NCI-H1105 treated with DMSO at 0.1 percent for 48 hours (cell line): ENCODE measurements around the gene HDAC9.
"Not testable (repeated sequence)": the region's sequence is repeated elsewhere in the genome, so short reads cannot be mapped to it uniquely, and the experiment has no call there.

Experiments
- DNase-seq: peaks from one replicate; lab custom pipeline; 2025; lab: John Stamatoyannopoulos, UW

The HDAC9 gene

DNA sequence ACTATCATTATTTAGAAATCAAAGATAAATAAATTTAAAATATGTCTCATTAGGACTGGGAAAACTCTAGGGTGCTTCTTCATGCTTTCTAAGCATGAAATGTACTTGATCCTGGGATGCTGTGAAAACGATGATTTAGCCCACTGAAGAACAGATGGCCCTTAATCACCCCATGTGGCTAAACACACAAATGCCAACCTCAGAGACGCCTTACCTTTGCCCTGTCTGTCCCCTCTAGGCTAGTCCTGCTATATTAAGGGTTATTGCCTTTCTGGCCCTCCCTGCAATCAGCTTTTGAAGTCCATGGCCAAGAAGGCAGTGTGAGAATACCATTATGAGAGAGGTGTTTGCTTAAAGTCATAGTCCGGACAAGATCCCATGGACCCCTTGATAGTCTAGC lies 404.7 kb downstream of the HDAC9 start:
- DNase-seq = no peak

DNA sequence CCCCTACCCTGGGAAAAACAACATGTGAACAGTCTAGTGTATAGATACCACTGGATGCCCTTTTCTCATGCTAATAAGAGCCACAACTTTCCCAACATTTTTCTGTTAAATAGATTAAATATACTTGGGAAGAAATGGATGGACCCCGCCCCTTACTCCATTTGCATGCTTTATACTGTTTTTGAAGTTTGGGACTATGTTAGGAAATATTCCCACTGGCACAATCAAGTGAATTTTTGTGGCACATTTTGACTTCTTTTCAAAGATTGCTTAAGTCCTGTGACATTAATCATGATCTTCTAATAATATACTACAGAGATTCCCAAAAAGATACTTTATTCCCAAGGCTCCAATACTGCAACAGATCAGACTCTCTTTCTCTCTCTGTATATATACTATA lies 405.3 kb downstream of the HDAC9 start:
- no peak for DNase-seq

DNA sequence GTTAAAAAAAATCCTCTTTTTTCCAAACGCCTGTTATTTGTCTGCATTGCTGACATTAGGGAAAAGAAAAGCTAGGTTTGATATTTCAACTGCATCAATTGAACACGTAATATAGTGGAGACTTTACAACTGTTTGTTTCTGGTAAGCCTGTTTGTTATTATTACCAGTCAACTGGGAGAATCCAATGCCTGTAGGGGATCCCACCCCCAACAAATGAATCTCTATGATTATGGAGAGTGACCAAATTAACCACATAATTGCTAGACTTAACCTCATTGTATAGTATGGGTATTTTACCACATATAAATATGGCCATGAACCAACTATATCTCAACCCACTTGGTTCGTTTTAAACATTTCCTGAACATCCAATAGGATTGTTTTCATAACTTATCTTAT lies 405.8 kb downstream of the HDAC9 start:
- DNase-seq = no peak

DNA sequence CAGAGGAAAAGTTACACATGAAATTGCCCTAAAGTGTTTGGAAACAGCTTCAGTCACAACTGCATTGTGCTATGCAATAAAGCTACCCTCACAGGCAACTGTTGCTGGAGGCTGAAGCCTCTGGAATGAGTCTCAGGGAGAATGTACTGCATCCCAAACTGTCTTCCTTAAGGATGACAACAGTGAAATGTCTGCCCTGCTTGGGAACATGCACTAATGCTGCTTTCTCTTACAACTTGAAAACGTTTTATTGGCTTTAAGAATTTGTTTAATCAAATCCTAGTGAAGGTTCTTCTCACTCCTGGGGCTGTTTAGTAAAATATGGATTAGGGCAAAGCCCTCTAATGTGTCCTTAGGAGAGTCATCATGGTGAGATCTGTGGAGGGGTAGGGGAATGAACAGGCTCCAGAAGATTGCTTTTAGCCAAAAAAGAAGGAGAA lies 406.5 kb downstream of the HDAC9 start:
- no peak for DNase-seq

DNA sequence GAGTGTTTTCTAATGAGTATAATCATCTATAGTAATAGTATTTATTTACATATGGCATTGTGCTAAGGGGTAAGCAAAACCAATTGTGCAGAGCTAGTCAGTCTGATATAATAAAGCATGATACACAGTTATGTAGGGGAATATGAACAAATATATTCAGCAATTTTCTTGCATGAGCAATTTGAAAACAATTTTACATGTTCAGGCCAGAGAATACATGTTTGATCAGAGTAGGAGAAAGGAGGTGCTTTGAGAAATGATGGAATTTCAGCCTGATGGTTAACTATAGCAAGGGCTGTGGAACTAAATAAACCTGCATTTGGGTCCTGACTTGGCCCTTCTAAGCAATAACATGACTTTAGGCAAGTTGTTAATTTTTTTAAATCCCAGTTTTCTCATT lies 407.3 kb downstream of the HDAC9 start:
- no peak for DNase-seq

DNA sequence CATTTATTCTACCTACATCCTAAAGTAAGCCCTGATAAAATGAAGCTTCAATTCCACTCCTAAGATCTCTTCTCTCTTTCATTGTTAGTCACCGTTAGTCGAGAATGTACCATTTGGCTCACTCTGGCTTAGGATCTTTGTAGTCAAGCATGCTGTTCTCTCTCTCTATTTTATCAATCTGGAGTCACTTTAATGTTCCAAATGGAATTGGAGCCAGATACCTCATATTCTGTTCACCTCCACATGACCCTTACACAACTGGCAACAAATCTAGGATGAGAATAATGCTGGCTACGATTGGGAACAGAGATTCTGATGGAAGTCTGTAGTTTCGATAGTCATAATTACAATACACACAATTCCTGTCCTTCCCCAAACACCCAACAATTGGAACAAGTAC lies 408.1 kb downstream of the HDAC9 start:
- DNase-seq = no peak

DNA sequence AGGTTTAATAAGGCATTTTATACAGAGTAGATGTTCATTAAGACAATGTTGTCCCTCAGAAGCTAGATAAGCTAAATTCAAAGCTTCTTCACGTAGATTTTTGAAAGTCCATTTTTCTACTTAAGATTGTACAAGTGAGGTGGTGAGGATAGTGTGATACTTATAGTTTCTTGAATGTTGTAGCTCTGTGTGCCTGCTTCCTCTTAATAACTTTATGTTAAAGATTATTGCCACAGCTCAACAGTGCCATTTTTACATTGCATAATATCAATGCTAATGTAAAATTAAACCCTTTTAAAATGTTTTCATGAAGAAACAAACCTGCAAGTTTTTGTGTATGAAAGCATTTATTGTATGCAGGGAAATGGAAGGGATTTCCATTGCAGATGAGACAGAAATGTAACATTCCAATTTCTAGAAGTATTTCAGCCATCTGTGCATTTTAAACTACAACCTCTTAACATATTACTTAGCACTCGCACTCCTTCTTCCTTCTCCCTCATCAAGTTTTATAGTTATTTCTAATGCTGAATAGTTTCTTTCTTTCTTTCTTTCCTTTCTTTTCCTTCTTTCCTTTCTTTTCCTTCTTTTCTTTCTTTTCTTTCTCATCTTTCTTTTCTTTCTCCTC lies 409.9 kb downstream of the HDAC9 start:
- DNase-seq = no peak

DNA sequence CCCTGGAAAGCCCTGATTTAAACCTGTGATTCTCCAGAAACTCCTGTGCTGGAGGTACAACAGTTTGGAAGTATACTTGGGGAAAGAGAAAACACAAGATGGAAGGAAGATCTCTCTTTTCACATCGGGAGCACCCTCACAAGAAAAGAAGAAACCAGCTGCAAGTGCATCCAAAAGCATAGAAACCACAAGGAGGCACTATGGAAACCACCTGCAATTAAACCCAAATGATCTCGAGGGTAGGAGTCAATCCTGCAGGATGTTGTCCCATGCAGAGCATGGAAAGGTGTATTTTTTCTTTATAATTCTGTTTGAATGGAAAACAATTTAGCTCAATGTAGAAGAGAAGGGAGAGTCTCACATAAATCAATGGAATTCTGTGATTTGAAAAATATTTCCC lies 411.4 kb downstream of the HDAC9 start:
- no peak for DNase-seq

DNA sequence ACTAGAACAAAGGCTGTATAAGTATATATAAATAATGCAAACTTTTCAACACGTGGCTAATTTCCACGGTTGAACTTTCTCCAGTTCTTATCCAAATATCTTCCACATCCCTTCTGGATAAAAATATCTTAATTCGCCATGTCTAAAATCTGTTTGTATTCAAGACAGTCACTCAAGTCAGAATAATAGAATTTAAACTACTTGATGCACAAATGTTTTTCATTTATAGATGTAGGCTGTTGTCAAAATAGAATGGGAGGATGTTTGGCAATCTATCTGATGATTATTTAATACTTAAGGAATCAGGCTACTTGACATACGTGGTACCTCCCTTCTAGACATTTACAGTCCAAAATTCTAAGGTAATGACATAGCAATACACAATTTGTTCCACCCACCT lies 417.6 kb downstream of the HDAC9 start:
- no peak for DNase-seq

DNA sequence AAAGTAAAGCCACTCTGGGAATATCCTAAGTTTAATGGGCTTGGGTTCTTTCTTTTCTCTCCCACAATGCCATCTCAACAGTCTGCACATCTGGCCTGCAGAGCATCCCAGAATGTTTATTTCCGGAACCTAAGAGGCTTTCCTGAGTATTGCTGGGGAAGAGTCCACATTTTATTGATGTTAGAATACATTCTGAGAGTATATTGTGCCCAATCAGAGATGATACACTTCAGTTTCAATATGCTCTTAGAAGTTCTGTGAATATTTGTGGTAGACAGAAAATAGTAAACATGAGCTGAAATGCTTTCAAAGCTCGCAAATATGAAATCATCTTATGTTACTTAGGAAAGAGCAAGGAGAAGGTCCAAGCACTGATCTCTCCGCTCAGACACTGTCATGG lies 421.3 kb downstream of the HDAC9 start:
- no peak for DNase-seq

DNA sequence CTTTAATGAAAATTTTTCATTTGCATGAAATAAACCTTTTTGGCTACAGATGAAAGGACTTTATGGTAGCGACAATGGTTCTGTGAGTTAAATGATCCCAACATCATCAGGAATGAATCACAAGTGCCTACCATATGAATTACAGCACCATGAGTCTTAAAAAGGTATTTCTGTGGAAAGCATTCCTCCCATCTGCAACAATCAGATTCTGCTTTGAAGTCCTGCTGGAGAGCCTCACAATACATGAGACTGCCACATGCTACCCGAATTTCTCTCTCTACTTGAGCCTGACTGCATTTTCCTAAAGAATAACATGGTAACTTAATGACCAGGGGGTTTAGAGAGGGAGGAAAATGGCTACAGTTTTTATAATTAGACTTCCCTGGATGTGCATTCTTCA lies 431.6 kb downstream of the HDAC9 start:
- DNase-seq = no peak

DNA sequence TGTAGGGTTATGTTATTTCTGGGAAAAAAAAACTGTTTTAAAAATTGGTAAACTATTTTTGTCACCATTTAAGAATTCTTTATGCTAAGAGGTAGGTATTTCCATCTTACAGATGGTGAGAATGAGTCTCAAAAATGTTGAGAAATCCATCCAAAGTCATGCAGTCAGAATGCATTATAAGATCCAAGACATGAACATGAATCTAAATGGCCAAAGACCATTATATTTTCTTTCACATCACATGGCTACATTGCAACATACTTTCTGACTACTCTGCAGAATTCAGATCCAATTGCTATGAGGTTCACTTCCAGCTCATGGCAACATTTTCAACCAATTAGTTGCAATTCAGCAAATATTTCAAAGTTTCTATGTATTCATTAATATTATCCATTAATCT lies 440.7 kb downstream of the HDAC9 start:
- DNase-seq = no peak

DNA sequence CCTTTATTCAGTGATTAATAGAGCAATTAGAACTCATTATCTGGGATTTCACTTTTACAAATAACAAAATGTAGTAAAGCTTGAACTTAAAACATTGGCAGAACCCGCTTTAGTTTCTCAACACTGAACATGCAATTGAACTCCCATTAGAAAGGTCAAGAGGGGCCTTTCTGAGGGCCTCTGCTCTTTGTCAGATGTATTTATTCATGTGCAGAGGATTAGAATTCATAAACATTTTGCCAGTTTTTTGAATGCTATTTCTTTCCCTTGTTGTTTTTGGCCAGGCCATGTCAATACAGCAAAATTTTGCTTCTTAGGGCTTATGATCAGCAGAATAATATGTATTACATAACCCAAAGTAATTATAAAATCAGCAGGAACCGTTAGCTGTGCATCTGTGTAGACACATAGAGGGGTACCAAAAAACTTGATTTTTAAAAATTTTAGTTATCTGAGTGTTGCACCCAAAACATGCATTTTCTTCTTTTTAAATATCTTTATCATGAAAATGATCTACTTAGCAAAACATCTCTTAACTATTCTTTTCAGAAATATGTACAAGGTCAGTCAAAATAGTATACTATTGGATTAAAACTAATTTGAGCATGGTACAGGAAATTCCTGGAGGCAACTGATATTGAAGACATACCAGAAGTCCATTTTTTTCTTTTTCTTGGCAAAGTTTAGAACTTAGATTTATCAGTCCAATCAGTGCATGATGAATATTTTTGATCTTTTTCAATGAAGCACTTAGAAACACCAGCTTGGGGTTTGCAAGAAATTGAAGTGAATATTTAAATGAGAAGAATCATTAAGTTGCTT lies 444.4 kb downstream of the HDAC9 start:
- no peak for DNase-seq

DNA sequence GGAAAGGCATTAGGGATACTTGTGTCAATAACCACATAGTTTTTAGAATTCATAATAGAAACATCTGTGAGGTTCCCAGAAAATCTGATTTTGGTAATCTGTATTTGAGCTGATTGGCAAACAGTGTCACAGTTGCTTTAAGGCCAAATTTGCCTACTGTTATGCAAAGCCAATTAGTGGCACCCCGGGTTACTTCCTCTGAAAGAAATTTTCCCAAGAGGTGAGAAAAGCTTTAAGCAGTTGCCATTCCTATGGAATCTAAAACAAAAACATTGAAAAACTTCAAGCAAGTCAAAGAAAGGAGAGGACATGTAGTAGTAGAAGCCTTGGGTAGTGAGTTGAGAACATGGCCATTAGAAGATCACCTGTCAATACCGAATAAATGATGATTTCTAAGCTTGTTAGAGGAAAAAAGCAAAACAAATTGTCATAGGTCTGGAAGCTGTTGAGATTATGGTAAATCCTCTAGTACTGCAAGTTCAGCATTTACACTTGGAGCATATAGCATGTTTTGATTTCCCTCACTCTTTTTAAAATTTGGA lies 445.1 kb downstream of the HDAC9 start:
- DNase-seq = no peak

DNA sequence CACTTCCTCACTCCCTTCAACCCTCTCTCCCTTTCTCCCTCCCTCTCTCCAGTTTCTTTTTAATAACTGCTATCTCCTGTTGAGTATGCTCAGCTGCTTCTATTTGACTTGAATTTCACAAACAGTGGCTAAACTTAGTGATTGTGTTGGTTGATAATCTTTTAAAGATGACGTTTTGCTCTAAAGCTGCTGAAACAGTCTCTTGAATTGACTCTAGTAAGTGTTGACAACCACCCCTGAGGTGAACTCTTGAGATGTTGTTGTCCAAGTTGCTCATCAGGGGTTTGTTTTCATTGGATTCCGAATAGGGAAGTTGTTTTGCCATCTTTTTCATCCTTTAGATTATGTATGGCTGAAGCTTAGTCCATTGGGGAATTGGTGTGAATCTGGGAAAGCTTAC lies 445.7 kb downstream of the HDAC9 start:
- DNase-seq = no peak

DNA sequence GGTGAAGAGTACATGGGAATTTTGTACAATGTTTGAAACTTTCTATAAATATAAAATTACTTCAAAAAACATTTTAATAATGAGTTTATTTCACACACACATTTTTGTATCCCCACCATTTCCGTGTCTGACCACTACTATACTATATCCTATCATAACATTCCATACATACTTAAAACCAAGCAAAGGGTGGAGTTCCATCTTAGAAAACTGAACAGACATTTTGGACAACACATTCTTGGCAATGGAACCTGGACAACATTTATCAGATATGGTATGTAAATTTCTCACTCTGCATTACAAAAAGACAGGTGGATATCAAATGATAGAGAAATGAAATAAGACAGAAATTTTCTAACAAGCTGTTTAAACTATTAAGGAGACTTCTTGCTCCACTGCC lies 453.0 kb downstream of the HDAC9 start:
- DNase-seq = no peak

DNA sequence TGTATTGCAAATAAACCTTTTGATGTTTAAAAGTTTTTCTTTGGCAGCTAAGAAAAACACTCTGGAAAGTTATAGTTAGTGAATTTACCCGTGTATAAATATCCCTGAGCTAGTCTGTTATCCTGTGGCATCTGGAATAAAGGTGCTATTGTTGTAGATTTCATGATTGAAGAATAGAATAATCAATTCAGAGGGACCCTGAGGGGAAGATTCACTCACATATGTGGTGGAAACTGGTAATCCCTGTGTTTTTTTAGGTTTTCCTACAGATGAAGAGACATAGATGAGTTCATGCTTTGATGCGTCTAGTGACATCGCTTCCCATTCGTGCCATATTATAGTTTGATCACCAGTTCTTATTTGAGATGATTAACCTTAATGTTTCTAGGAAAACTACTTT lies 457.3 kb downstream of the HDAC9 start:
- no peak for DNase-seq

DNA sequence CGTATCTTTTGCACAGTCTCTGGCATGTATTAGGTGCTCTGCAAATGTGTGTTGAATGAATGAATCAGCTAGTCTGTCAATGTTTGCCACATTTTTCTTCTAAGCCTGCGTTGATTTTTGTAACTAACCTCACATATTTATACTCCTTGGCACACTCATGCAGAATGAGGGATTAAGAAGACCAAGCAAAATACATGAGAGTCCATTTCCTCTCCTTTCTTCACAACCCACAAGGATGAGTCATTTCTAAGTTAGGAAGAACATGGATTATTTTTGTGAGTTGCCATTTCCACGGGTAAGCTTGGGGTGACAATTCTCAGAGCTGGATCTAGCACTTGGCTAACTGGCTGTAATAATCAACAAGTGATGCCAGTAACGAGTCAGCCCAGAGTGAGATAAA lies 463.1 kb downstream of the HDAC9 start:
- no peak for DNase-seq

DNA sequence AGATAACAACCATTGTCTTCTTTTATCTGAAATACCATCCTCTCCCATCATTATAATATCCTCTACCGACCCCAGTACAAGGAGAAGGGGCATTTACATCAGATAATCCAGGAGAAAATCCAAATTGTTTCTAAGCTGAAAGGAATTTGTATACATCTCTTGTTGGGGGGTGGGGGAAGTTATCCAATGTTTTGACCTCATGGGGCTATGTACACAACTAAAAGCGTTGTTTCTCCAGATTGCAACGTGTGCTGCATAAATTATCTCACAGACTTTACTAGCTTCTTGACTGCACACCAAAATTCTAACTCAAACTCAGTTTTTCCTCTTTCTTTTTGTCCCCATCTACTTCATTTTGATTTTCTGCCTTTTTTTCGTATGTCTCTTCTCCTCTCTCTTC lies 465.2 kb downstream of the HDAC9 start:
- DNase-seq = no peak

DNA sequence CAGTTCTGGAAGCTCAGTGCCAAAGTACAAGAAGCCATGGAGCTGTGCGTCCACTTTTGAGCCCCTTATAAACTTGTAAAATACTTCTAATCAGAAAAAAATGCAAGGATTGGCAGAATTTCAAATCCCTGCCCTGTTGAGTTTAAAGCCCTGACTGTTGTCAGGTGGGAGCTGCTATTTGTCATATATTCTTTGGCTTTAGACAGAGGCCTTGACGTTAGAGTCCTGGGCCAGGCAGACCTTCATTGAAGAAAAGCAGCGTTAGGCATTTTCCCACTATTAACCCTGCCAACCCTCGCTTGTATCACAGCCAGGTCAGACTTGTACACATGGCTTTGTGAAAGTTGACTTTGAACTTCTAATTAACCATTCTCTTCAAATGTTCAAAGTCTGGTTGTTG lies 466.5 kb downstream of the HDAC9 start:
- DNase-seq = no peak

DNA sequence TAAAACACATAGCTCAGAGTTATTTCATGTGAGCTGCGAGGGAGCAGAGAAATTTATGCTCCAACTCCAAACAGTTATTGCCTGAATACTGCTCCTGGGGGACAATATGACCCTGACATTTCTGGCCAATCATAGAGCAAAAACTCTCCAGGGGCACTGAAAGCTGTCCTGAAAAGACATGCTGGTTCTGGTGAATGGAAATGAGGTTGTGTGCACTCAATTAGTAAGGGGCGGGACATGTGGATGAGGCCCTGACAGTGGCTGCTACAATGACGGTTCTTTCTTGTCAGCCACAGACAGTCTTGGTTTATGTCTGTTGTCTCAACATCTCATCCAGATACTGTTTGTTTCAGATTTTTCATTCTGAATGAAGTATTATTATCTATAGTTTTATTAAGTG lies 470.1 kb downstream of the HDAC9 start:
- no peak for DNase-seq

DNA sequence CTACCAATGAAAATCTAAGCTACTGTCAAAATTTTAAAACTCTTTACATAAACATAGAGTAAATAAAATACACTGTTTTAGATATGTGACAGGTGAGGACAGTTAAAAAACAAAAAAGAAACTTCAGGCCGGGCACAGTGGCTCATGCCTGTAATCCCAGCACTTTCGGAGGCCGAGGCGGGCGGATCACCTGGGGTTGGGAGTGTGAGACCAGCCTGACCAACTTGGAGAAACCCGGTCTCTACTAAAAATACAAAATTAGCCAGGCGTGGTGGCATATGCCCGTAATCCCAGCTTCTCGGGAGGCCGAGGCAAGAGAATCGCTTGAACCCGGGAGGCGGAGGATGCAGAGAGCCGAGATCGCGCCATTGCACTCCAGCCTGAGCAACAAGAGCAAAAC lies 472.2 kb downstream of the HDAC9 start:
- DNase-seq = not testable (repeated sequence)

DNA sequence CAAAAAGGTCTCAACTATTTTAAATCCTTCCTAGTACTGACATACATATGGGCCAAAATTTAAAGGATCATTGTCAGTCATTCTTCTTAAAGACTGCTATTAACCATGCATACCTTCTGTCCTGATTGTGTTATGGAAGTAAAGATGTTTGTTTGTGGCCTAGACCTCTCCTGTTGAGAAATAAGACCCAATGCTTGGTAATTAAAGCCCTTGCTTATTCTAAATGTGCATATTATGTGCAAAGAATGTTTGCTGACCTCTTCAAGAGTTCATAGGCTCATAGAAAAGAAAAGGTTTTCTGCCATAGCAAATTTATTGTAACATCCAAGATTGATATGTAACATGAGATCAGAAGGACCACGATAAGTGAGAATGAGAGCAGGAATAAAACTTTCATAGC lies 476.3 kb downstream of the HDAC9 start:
- DNase-seq = no peak

DNA sequence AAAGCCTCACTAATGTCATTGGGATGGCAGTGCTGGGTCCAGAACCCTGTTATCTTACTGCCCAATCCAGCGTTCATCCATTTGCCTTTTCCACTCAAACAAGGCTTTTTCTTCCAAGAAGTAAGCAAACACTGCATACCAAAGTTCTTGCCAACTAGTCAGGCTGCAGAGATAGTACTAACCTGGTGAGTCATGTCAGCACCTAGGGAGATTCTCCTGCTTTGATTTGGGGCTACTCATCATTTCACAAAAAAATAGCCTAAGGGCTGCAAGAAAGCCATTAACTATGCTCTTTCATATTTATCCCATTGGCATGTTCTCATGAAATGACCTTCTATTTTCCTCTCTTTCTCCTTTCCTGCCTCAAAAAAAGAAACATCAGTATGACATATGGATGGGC lies 479.3 kb downstream of the HDAC9 start:
- no peak for DNase-seq
